NOMO-1 treated with dmso at 0.1 percent for 144 hours (cell line): Measurements from ENCODE around the gene FLT4.
"Not testable (repeated sequence)": the region's sequence is repeated elsewhere in the genome, so short reads cannot be mapped to it uniquely, and the experiment has no call there.

Experiments
- DNase-seq: peaks from one replicate; lab custom pipeline; 2025; ENCODE audit not compliant: unreplicated experiment; lab: John Stamatoyannopoulos, UW

FLT4 gene

DNA sequence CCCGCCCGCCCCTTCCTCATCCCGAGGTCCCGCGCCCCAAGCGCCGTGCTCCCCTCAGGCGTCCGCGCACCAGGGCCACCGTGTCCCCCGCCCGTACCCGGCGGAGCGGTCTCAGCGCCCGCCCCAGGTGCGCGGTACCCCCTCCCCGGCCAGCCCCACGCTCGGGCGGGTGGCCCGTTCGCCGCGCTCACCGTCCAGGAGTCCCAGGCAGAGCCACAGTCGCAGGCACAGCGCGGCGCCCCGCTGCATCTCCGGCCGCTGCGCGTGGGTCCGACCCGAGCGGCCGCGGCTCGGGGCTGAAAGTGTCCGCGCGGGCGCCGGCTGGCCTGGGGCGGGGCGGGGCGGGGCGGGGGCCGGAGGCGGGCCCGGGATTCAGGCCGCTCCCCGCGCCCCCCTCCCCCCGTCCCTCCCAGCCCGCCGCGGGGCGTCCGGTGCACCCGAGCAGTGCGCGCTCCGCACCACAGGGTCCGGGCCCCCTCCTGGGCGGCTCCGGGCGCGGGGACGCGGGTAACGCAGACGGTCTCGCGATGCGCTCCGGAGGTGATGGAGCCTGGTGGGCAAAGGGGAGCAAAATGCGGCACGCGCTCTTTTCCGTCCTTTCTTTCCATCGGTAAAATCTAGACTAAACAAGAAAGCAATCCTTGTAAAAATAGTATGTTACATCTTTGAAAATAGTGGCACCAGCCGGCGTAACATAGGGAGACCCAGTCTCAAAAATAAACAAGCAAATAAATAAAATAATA lies at the start of gene FLT4:
Gene FLT4, minus strand, starts transcription at position 304 of the 743 bp plus-strand sequence. Its CDS starts 55 bp downstream, at position 249.
- no peak for DNase-seq

GRCh38 chr5:180699042-180699441 lies 49.6 kb upstream of the FLT4 start:
- DNase-seq: no peak

DNA sequence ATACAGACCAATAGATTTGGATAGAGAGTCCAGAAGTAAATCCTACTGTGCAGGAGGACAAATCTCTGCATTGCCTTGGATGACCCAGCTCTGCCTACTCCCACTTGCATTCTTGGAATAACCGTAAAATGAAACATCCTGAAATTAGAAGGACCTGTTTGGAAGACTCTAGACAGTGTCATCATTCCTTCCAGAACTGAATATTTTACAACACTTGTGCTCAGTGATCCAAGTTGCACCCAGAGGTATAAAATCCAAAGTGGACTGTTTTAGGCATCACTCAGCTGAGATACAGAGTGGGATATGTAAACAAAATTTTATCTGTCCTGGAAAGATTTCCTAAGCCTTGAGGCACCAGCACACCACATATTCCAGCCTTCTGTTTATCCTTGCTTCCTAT lies 46.7 kb upstream of the FLT4 start:
- no peak for DNase-seq

DNA sequence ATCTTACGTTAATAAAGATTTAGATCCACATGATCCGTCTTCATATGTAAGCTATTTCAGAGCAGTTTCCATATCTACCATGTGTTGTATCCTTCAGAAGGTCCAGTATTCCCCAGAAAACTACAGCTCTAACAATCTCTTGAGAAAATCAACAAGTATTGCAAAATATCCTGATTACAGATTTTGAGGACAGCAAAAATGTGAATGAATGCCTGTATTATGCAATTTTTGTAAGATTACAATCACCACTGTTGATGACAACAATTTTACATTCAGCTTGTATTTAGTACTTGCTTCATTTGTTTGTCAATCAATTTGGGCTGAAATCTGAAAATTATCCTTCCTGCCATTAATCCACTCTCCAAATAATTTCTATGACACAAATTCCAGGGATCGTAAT lies 43.0 kb upstream of the FLT4 start:
- DNase-seq: no peak

DNA sequence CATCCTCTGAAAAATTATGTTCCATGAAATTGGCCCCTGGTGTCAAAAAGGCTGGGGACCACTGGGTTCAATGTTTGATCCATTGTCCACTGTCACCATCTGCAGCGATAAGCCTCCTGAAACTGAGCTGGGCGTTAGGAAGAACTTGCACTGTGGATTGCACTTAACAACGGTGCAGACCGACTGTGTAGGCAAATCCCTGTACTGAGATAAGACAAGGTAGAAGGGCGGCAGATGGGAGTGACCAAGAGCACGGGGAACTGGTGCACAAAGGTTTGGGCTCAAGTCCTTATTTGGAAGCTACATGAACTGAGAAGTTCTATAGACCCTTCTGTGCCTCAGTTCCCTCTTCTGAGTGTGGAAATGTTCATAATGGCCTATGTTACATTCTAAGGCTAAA lies 41.6 kb upstream of the FLT4 start:
- no peak for DNase-seq

DNA sequence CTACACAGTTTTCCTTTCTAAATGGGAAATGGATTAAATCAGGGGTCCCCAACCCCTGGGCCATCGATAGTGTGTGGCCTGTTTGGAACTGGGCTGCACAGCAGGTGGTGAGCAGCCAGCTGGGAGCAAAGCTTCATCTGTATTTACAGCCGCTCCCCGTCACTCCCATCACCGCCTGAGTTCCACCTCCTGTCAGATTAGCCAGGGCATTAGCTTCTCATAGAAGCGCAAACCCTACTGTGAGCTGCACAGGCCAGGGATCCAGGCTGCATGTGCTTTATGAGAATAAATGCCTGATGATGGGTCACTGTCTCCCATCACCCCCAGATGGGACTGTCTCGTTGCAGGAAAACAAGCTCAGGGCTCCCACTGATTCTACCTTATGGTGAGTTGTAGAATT lies 41.2 kb upstream of the FLT4 start:
- DNase-seq: no peak

GRCh38 chr5:180689775-180690174 lies 40.4 kb upstream of the FLT4 start:
- no peak for DNase-seq

- DNase-seq: no peak
Observed at GRCh38 chr5:180689071-180689694, 39.8 kb upstream of the FLT4 start.

GRCh38 chr5:180688330-180689070 lies 39.1 kb upstream of the FLT4 start:
- no peak for DNase-seq

DNA sequence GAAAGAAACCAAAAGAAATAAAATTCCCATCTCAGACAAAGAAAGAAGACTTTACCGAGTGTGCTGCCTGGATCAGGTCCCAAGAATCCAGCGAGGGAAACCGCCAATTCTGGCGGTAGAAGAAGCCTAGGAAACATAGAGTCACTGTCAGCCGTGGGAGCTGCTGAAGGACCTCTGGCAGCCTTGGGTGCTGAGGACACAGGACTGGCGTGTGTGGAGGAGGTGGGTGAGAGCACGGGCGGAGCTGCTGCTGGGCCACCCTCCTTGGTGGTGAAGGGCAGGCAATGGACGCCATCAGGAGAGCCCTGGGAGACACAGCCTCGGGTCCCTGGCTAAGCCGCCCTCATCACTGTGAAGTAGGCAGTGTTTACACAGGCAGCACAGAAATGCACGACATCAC lies 37.4 kb upstream of the FLT4 start:
- DNase-seq: not testable (repeated sequence)

DNA sequence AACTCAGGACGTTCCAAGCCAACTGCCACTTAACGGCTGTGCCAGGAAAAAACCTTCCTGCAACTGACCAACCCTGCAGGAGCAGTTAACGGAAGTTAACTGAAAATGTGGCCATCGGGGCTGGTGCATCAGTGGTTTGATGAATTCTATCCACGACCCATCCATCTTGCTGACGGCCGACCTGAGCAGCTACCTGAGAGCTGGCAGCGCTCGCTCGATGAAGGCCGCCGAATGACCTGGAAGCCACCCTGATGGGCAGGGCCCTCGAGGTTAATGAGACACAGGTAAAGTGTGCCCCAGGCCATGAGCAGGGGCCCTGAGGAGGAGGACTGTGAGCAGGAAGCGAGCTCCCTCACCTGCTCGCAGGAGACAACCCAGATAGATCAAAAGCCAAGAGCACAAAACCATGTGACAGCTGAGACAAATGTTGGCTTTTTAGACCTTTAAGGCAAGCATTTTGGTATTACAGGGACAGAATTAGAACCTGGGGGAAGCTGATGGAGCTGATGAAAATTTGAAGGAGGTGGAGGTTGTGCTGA lies 35.3 kb upstream of the FLT4 start:
- DNase-seq: no peak

- DNase-seq: no peak
Observed at GRCh38 chr5:180683220-180683922, 34.0 kb upstream of the FLT4 start.

GRCh38 chr5:180682560-180682959 lies 33.2 kb upstream of the FLT4 start:
- no peak for DNase-seq

DNA sequence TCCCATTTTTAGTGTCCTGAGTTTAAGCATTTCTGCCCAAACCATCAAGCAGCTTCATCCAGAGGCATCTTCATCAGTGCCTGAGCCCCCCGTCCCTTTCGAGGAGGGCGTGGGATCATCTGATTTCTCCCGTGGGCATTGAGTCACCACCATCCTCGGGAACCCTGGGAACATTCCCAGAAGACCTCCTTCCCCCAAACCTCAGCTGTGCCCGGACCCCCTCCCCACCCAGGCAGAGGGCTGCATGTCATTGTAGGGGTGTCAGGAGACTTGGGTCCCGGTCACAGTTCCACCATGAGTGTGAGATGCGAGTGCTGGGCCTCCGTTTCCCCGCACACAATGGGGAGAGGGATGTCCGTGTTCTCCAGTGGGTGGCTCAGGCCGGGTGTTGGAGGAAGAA lies 32.6 kb upstream of the FLT4 start:
- not testable (repeated sequence) for DNase-seq

- not testable (repeated sequence) for DNase-seq
Observed at GRCh38 chr5:180678319-180678718, 28.9 kb upstream of the FLT4 start.

GRCh38 chr5:180675036-180675635 lies 25.7 kb upstream of the FLT4 start:
- no peak for DNase-seq

DNA sequence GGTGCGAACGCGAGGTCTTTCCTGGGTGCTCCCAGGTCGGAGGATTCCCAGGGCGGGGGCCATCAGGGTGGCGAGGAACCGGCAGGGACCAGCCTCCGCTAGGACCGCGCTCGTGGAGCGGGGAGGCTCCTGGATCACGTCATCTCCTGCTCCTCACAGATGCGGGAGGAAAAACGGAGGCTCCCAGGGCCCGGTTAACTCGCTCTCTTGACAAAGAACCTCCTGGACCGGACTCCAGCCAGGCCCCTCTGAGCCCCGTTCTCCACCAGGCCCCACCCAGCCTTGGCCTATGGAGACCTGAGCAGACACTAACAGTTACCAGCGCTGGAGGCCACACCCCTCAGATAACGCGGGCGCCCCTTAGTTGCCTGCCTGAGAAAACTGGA lies 24.7 kb upstream of the FLT4 start:
- not testable (repeated sequence) for DNase-seq

- no peak for DNase-seq
Observed at GRCh38 chr5:180673371-180674089, 24.1 kb upstream of the FLT4 start.

GRCh38 chr5:180671958-180672524 lies 22.6 kb upstream of the FLT4 start:
- DNase-seq: not testable (repeated sequence)
